ENCODE measurements around the gene RFC1.
"Not testable (repeated sequence)": the region's sequence is repeated elsewhere in the genome, so short reads cannot be mapped to it uniquely, and the experiment has no call there.

RFC1 gene

DNA sequence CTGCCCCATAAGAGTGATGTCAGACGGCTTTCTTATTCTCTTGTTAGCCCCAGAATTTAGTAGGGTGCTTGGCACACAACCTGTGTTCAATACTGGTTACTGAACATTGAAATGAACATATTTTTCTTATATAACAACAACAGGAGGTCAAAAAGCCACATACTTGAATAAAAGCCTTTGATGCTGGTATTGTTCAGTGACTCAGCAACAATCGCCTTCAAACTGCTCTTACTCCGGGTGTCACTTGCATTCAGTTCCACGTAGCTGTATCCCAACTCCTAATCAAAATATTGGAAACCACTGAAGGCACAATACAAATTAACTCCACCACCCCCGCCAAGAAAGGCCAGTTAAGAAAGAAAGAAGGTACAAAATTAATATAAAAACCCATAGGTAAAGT is 61.5 kb downstream of the RFC1 start:
- Histone ChIP-seq H3K79me2 (ENCODE audit: insufficient read depth, low read length) (peaks cover 2% of the 10 kb centered on the region; the same call in 1 of the 2 replicates), H3K4me2 (ENCODE audit: insufficient read depth, low read length) (no peak overlapping the region), H2AFZ (ENCODE audit: low read depth, low read length) (no peak overlapping the region), H3K27ac (ENCODE audit: low read length) (no peak overlapping the region), H3K4me3 (ENCODE audit: low read depth in 1 of 2, low read length in 2 of 2) (no peak overlapping the region), H3K9ac (ENCODE audit: low read depth, low read length) (no peak overlapping the region), H3K36me3 (ENCODE audit: insufficient read depth, low read length) (peaks cover 94% of the 10 kb centered on the region), H3K4me1 (ENCODE audit: insufficient read depth, low read length) (no peaks in the 10 kb centered on the region), H4K20me1 (ENCODE audit: insufficient read depth, low read length) (peaks cover 8% of the 10 kb centered on the region; the same call in 1 of the 2 replicates), H3K27me3 (ENCODE audit: insufficient read depth, low read length, poor library complexity) (no peaks in the 10 kb centered on the region), H3K9me3 (ENCODE audit: insufficient read depth, low read length, severe bottlenecking) (no peaks in the 10 kb centered on the region)
- TF ChIP-seq CTCF (IDR thresholded peaks at IDR 0.05; ENCODE audit: borderline replicate concordance, extremely low read depth, low read length, poor library complexity, severe bottlenecking) = no peak
- no peak for TF ChIP-seq EZH2 (IDR thresholded peaks at IDR 0.05; ENCODE audit: borderline replicate concordance, low read depth, low read length, severe bottlenecking)
- DNase-seq (no peak), ATAC-seq (ENCODE audit: insufficient read depth, low read depth) (no peak)

DNA sequence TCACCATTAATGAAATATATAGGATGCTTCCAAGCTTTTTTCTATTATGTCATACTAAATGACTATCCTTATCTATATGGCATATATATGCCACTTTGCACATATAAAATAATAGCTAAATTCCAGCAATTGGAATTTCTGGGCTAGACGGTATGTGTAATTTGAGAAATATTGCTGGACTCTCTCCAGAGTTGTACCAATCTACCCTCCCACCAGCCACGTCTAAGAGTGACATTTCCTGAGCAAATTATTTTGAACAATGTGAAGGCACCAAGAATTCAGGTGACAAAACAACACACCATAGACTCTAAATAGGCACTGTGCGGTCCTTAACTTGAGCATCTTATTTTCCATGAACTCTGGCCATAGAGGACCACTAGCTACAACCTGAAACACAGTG is 62.3 kb downstream of the RFC1 start:
- ATAC-seq (ENCODE audit: insufficient read depth, low read depth) (no peak), DNase-seq (no peak)
- no peaks in the 10 kb centered on the region for H3K9me3 ChIP-seq (ENCODE audit: insufficient read depth, low read length, severe bottlenecking)
- H2AFZ ChIP-seq (ENCODE audit: low read depth, low read length) = no peak overlapping the region
- peaks cover 89% of the 10 kb centered on the region for H3K36me3 ChIP-seq (ENCODE audit: insufficient read depth, low read length)
- no peak for TF ChIP-seq EZH2 (IDR thresholded peaks at IDR 0.05; ENCODE audit: borderline replicate concordance, low read depth, low read length, severe bottlenecking)
- no peak for TF ChIP-seq CTCF (IDR thresholded peaks at IDR 0.05; ENCODE audit: borderline replicate concordance, extremely low read depth, low read length, poor library complexity, severe bottlenecking)
- H3K27me3 ChIP-seq (ENCODE audit: insufficient read depth, low read length, poor library complexity) = no peaks in the 10 kb centered on the region
- H3K79me2 ChIP-seq (ENCODE audit: insufficient read depth, low read length) = peaks cover 2% of the 10 kb centered on the region; the same call in 1 of the 2 replicates
- H3K27ac ChIP-seq (ENCODE audit: low read length) = no peak overlapping the region
- peaks cover 8% of the 10 kb centered on the region; the same call in 1 of the 2 replicates for H4K20me1 ChIP-seq (ENCODE audit: insufficient read depth, low read length)
- H3K9ac ChIP-seq (ENCODE audit: low read depth, low read length) = no peak overlapping the region
- H3K4me1 ChIP-seq (ENCODE audit: insufficient read depth, low read length) = no peaks in the 10 kb centered on the region
- H3K4me2 ChIP-seq (ENCODE audit: insufficient read depth, low read length) = no peak overlapping the region
- no peak overlapping the region for H3K4me3 ChIP-seq (ENCODE audit: low read depth in 1 of 2, low read length in 2 of 2)

- Histone ChIP-seq H3K79me2 (ENCODE audit: insufficient read depth, low read length) (peaks cover 2% of the 10 kb centered on the region; the same call in 1 of the 2 replicates), H3K4me1 (ENCODE audit: insufficient read depth, low read length) (no peaks in the 10 kb centered on the region), H4K20me1 (ENCODE audit: insufficient read depth, low read length) (peaks cover 5% of the 10 kb centered on the region; the same call in 1 of the 2 replicates), H3K4me3 (ENCODE audit: low read depth in 1 of 2, low read length in 2 of 2) (no peak overlapping the region), H2AFZ (ENCODE audit: low read depth, low read length) (no peak overlapping the region), H3K9ac (ENCODE audit: low read depth, low read length) (no peak overlapping the region), H3K9me3 (ENCODE audit: insufficient read depth, low read length, severe bottlenecking) (no peaks in the 10 kb centered on the region), H3K27me3 (ENCODE audit: insufficient read depth, low read length, poor library complexity) (no peaks in the 10 kb centered on the region), H3K27ac (ENCODE audit: low read length) (no peak overlapping the region), H3K36me3 (ENCODE audit: insufficient read depth, low read length) (peaks cover 89% of the 10 kb centered on the region), H3K4me2 (ENCODE audit: insufficient read depth, low read length) (no peak overlapping the region)
- no peak for TF ChIP-seq EZH2 (IDR thresholded peaks at IDR 0.05; ENCODE audit: borderline replicate concordance, low read depth, low read length, severe bottlenecking)
- TF ChIP-seq CTCF (IDR thresholded peaks at IDR 0.05; ENCODE audit: borderline replicate concordance, extremely low read depth, low read length, poor library complexity, severe bottlenecking) = no peak
- ATAC-seq (ENCODE audit: insufficient read depth, low read depth) (no peak), DNase-seq (no peak)
Observed at GRCh38 chr4:39302901-39303300, 63.3 kb downstream of the RFC1 start.

GRCh38 chr4:39295784-39296183 is 70.4 kb downstream of the RFC1 start:
- no peak overlapping the region for H3K9ac ChIP-seq (ENCODE audit: low read depth, low read length)
- H3K27ac ChIP-seq (ENCODE audit: low read length) = no peak overlapping the region
- no peaks in the 10 kb centered on the region for H3K27me3 ChIP-seq (ENCODE audit: insufficient read depth, low read length, poor library complexity)
- no peak for DNase-seq
- H2AFZ ChIP-seq (ENCODE audit: low read depth, low read length) = no peak overlapping the region
- H3K79me2 ChIP-seq (ENCODE audit: insufficient read depth, low read length) = no peaks in the 10 kb centered on the region
- no peaks in the 10 kb centered on the region for H4K20me1 ChIP-seq (ENCODE audit: insufficient read depth, low read length)
- H3K4me1 ChIP-seq (ENCODE audit: insufficient read depth, low read length) = no peaks in the 10 kb centered on the region
- H3K4me3 ChIP-seq (ENCODE audit: low read depth in 1 of 2, low read length in 2 of 2) = no peak overlapping the region
- no peak for ATAC-seq (ENCODE audit: insufficient read depth, low read depth)
- TF ChIP-seq EZH2 (IDR thresholded peaks at IDR 0.05; ENCODE audit: borderline replicate concordance, low read depth, low read length, severe bottlenecking) (no peak), CTCF (IDR thresholded peaks at IDR 0.05; ENCODE audit: borderline replicate concordance, extremely low read depth, low read length, poor library complexity, severe bottlenecking) (no peak)
- H3K4me2 ChIP-seq (ENCODE audit: insufficient read depth, low read length) = no peak overlapping the region
- no peaks in the 10 kb centered on the region for H3K9me3 ChIP-seq (ENCODE audit: insufficient read depth, low read length, severe bottlenecking)
- peaks cover 76% of the 10 kb centered on the region for H3K36me3 ChIP-seq (ENCODE audit: insufficient read depth, low read length)

GRCh38 chr4:39292433-39292832 is 73.7 kb downstream of the RFC1 start:
- H3K4me1 ChIP-seq (ENCODE audit: insufficient read depth, low read length) = not testable (repeated sequence)

More at GRCh38 chr4:39292433-39292832, 73.7 kb downstream of the RFC1 start:
- not testable (repeated sequence) for H3K9me3 ChIP-seq (ENCODE audit: insufficient read depth, low read length, severe bottlenecking); H3K27me3 ChIP-seq (ENCODE audit: insufficient read depth, low read length, poor library complexity); ATAC-seq (ENCODE audit: insufficient read depth, low read depth); H3K4me3 ChIP-seq (ENCODE audit: low read depth in 1 of 2, low read length in 2 of 2); H3K27ac ChIP-seq (ENCODE audit: low read length); H3K4me2 ChIP-seq (ENCODE audit: insufficient read depth, low read length); H4K20me1 ChIP-seq (ENCODE audit: insufficient read depth, low read length); H2AFZ ChIP-seq (ENCODE audit: low read depth, low read length); DNase-seq; H3K9ac ChIP-seq (ENCODE audit: low read depth, low read length); H3K79me2 ChIP-seq (ENCODE audit: insufficient read depth, low read length)
- H3K36me3 ChIP-seq (ENCODE audit: insufficient read depth, low read length) = peaks cover 81% of the 10 kb centered on the region

Data from DND-41 (cell line).